ENCODE results near the gene SESN3. TPM values are rescaled to one million over a fixed set of nuclear protein-coding genes. Genes with fewer than 3 reads are reported as not detected.

The SESN3 gene
- total RNA-seq, 2 donors from 2014 or later = 9.9 to 13.3 TPM

DNA sequence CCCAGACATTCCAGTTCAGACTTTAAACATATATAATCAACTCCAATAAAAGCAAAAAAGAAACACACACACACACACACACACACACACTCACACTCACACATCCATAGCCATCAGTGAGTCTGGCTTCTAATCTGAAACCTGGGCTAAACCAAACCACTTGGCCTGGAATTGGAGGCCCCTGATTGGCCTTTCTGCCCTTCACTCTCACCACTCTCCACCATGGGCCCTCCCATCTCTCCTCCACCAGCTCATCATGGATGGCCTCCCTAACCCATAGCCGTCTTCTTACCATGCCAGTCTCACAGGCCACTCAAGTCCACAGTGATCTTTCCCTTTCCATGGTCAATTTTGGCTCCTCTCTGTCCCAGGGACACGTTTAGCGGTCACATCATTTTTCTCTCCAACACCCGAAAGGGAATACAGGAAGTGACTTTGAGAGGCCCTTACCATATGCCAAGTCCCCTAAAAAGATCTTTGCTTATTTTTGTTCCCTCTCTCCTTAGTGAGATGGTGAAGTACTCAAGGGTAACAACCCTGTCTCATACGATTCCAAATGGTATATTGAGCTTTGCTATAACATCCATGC is 74.8 kb downstream of the SESN3 start:
- Histone ChIP-seq H3K9me3 (no peaks in the 10 kb centered on the region), H3K27ac (peak overlapping the region; percentile 14 to 42), H3K36me3 (no peaks in the 10 kb centered on the region), H3K27me3 (no peaks in the 10 kb centered on the region), H3K4me3 (no peak overlapping the region), H3K4me1 (peaks cover 0 to 22% of the 10 kb centered on the region in 2 donors)
- TF ChIP-seq, protein P1, sequence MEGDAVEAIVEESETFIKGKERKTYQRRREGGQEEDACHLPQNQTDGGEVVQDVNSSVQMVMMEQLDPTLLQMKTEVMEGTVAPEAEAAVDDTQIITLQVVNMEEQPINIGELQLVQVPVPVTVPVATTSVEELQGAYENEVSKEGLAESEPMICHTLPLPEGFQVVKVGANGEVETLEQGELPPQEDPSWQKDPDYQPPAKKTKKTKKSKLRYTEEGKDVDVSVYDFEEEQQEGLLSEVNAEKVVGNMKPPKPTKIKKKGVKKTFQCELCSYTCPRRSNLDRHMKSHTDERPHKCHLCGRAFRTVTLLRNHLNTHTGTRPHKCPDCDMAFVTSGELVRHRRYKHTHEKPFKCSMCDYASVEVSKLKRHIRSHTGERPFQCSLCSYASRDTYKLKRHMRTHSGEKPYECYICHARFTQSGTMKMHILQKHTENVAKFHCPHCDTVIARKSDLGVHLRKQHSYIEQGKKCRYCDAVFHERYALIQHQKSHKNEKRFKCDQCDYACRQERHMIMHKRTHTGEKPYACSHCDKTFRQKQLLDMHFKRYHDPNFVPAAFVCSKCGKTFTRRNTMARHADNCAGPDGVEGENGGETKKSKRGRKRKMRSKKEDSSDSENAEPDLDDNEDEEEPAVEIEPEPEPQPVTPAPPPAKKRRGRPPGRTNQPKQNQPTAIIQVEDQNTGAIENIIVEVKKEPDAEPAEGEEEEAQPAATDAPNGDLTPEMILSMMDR (IDR thresholded peaks at IDR 0.05) = no peak
- no peak for DNase-seq (ENCODE audit: low spot score)

DNA sequence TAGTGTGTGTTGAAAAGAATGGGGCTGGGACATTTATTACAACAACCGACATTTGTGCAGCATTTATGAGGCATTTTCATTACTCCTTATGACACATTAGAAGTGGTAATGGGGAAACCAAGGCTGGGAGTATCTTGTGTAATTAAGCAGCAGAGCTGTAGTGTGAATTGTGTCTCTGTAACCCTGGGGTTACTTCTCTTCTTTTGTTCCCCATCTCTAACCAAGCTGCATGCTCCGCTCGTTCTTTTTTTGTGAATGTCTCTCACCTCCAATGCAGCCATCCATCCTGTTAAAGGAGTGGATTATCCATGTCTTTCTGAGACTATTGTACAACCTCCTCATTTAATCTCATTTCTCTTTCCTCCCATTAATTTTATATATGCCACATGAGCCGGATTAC is 75.6 kb downstream of the SESN3 start:
- H3K27me3 ChIP-seq = no peaks in the 10 kb centered on the region
- no peak overlapping the region for H3K27ac ChIP-seq
- H3K36me3 ChIP-seq = no peaks in the 10 kb centered on the region
- no peak for DNase-seq (ENCODE audit: low spot score)
- H3K9me3 ChIP-seq = no peaks in the 10 kb centered on the region
- TF ChIP-seq, protein P1 (IDR thresholded peaks at IDR 0.05) = no peak
- peaks cover 0 to 22% of the 10 kb centered on the region in 2 donors for H3K4me1 ChIP-seq
- no peak overlapping the region for H3K4me3 ChIP-seq

DNA sequence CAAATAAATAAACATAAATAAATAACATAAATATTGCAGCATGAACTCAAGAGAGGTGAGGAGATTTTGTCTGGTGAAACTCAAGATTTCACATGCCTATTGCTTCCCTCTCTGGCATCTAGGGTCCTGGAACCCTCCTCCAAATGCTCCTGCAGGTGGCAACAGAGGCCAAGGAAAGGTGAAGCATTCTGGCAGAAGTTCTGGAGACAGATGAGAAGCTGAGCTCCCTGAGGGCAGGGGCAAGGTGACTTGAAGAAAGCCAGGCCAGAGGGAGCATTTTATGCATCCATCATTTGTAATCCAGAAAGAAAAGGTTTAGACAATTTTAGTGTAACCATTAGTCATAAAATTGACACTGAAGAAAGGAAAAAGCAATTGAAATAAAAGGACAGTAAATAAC is 76.5 kb downstream of the SESN3 start:
- TF ChIP-seq, protein P1 (IDR thresholded peaks at IDR 0.05) = peak in 1 of 2 donors; percentile 57
- Histone ChIP-seq H3K9me3 (no peaks in the 10 kb centered on the region), H3K4me1 (peaks cover 0 to 29% of the 10 kb centered on the region in 2 donors), H3K27ac (no peak overlapping the region), H3K36me3 (no peaks in the 10 kb centered on the region), H3K4me3 (no peak overlapping the region), H3K27me3 (no peaks in the 10 kb centered on the region)
- DNase-seq (ENCODE audit: low spot score) = no peak

DNA sequence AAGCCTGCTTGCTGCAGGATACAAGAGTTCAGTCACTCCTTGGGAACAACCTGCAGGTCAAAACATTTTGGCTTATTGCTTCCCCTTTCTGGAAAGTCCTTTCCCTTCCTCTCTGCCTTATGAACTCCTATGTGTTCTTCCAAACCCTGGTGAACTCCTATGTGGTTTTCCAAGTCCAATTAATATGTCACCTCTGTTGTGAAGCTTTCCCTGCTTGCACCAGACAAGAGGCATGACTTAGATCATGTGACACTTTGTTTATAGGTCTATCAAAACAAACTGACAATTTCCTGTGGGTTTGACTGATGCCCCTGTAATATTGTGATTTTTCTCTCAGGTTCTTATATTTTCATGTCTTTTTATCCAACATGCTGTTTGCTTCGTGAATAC is 77.2 kb downstream of the SESN3 start:
- Histone ChIP-seq H3K27me3 (no peaks in the 10 kb centered on the region), H3K9me3 (no peaks in the 10 kb centered on the region), H3K4me3 (no peak overlapping the region), H3K27ac (no peak overlapping the region), H3K4me1 (peaks cover 0 to 31% of the 10 kb centered on the region in 2 donors), H3K36me3 (no peaks in the 10 kb centered on the region)
- DNase-seq (ENCODE audit: low spot score) = no peak
- TF ChIP-seq, protein P1 (IDR thresholded peaks at IDR 0.05) = no peak

DNA sequence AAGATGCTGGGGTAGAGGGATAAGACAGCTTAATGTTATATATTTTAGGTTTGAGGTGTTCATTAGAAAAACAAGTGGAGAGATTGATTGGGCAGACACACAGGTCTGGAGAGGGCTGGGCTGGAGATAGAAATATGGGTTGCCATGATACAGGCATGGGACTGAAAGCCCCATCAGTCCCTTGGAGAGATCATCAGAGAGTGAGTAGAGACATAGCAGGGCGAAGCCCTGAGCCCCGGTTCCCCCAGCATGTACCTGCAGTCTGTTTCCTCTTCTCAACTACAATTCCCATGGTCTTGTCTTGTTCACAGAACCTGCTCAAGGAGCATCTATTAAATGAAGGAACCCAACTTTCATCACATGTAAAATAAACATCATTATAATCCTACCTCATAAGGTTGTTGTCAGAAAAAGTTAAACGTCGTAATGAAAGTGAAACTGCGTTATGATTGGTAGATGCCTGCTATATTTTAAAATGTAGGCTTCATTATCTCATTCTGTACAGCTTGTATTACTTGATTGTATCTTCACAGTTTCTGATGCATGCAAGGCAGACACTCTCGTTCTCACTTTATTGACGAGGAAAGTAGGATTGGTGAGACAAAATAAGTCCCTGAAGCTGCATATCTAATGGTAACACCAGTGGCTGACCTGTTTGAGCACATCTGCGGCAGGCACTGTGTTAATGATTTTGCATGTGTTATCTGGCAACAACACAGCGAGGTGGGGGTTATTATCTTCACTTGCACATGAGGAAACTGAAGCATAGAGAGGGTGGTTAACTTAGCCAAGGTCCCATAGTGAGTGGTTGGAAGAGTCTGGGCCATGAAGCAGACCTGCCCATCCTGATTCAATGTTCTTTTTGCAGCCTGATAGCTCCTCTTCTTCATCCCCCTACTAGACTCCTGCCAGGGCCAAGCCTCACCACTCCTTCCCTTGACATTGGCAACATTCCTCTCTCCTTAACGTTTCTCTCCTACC is 77.8 kb downstream of the SESN3 start:
- Histone ChIP-seq H3K36me3 (no peaks in the 10 kb centered on the region), H3K4me1 (peaks cover 0 to 31% of the 10 kb centered on the region in 2 donors), H3K27me3 (no peaks in the 10 kb centered on the region), H3K27ac (no peak overlapping the region), H3K4me3 (no peak overlapping the region), H3K9me3 (no peaks in the 10 kb centered on the region)
- DNase-seq (ENCODE audit: low spot score) = no peak
- TF ChIP-seq, protein P1 (IDR thresholded peaks at IDR 0.05) = no peak
